ENCODE measurements around the gene PPP1R3G. TPM values are rescaled to one million over a fixed set of nuclear protein-coding genes. Genes with fewer than 3 reads are reported as not detected.

Gene PPP1R3G
- polyA plus RNA-seq, 4 donors: 1.4 to 2.9 (median 2.2) TPM

GRCh38 chr6:5091210-5092069 is 6.3 kb downstream of the PPP1R3G start:
- no peak for DNase-seq (ENCODE audit: low read depth in 4 of 4, low spot score in 3 of 4)

DNA sequence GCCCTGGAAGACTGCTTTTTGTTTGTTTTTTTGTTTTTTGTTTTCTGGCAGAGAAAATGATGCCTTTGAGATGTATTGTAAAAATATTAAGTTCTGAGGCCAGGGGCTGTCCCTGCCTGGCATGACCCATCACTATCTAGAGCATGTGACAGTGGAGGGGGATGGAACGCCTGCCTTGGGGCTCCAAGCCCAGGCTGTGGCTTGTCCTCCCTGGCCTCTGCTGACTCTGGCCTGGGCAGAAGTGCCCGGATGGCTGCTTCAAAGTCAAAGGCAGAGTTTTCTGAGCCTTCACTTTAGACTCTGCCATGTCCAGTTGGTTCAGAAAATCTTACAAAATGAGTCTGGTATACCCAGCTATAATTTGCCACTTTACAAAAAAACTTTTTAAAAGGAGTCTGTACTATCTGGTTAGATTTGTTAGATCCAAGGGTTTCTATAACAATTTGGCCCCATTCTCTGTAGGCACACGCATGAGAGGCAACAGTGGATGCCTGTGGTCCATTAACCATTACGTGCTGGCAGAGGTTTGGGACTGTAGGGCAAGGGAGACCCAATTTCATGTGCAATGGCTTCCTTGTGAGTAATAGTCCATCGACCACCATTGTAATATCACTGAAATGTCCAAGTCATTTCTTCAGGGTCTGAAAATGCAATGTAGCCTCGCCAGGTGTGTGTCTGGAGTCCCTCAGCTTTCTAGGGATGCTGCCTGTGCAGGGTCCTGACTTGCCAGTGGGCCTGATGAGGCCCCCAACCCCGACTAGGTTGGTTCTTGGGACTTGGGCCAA is 8.3 kb downstream of the PPP1R3G start:
- no peak for DNase-seq (ENCODE audit: low read depth in 4 of 4, low spot score in 3 of 4)

- no peak for DNase-seq (ENCODE audit: low read depth in 4 of 4, low spot score in 3 of 4)
Measured at GRCh38 chr6:5094327-5094726, 9.2 kb downstream of the PPP1R3G start.

DNA sequence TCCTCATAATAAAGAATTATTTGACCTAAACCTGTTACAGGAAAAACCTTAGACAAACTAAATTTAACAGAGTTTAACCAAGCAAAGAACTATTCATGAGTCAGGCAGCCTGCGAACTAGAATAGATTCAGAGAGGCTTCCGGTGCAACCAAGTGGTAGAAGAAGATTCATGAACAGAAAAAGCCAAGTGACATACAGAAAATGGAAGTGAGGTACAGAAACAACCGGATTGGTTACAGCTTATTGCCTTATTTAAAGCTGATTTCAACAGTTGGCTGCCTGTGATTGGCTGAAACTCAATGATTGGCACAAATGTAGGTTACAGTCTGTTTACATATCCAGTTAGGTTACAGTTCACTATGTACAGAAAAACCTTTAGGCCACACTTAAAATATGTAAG is 10.1 kb downstream of the PPP1R3G start:
- no peak for DNase-seq (ENCODE audit: low read depth in 4 of 4, low spot score in 3 of 4)

- no peak for DNase-seq (ENCODE audit: low read depth in 4 of 4, low spot score in 3 of 4)
Measured at GRCh38 chr6:5096482-5096881, 11.3 kb downstream of the PPP1R3G start.

- DNase-seq (ENCODE audit: low read depth in 4 of 4, low spot score in 3 of 4): no peak
Measured at GRCh38 chr6:5098501-5099270, 13.5 kb downstream of the PPP1R3G start.

- no peak for DNase-seq (ENCODE audit: low read depth in 4 of 4, low spot score in 3 of 4)
Measured at GRCh38 chr6:5099537-5099936, 14.4 kb downstream of the PPP1R3G start.

- DNase-seq (ENCODE audit: low read depth in 4 of 4, low spot score in 3 of 4): no peak
Measured at GRCh38 chr6:5100806-5101205, 15.7 kb downstream of the PPP1R3G start.

GRCh38 chr6:5102267-5102970 is 17.3 kb downstream of the PPP1R3G start:
- no peak for DNase-seq (ENCODE audit: low read depth in 4 of 4, low spot score in 3 of 4)

GRCh38 chr6:5103250-5103649 is 18.1 kb downstream of the PPP1R3G start:
- DNase-seq (ENCODE audit: low read depth in 4 of 4, low spot score in 3 of 4): no peak

DNA sequence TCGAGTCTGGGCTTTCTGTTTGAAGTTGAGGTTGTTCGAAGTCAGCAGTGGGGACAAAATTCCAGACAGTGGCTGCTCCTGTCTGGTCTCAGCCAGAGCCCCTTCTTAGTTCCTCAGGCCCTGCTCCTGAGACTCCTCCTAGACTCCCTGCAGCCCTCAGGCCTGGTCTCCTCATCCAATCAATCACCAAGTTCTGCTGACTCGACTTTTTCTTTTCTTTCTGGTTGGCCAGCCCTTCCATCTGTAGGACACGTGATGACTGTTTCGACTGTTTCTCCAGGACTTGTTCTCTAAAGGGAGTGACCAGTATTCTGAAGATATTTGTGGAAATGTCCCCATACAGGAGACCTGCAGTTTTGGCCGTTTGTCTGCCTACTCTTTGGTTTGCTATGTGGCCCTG is 19.5 kb downstream of the PPP1R3G start:
- no peak for DNase-seq (ENCODE audit: low read depth in 4 of 4, low spot score in 3 of 4)

DNA sequence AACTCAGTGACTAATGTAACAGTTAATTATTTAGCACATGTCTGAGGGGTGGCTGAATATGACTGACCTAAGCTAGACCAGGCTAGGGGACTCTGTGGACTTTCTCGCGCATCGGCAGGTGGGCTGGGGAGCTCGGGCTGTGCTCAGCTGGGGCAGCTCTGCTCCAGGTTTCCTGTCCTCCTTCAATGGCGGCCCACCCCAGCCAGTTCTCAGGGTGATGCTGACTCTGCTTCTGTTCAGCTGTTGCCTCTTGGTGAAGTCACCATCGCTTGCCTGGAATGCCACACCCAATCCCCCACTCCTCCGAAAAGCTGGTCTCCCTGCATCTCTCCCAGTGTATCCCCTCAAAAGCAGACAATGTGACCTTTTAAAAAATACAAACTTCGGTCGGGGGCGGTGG is 20.0 kb downstream of the PPP1R3G start:
- DNase-seq (ENCODE audit: low read depth in 4 of 4, low spot score in 3 of 4): no peak

- no peak for DNase-seq (ENCODE audit: low read depth in 4 of 4, low spot score in 3 of 4)
Measured at GRCh38 chr6:5107341-5107740, 22.2 kb downstream of the PPP1R3G start.

DNA sequence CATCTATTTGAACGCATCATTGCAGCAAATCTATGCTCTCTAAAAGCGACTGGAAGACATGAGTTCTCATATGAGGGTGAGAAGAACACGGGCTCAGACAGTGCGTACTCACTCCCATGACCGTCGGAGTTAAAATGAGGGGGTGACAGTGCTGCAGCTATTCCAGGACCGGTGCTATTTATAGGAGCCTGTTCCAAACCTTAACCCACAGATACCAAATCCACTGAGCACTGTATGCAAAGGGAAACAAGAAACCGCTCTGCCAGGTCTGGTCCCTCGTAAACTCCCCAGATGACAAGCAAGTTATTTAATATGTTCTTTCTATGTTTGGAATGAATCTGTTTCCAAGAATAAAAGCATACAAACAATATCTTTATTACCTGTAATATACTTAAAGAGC is 22.9 kb downstream of the PPP1R3G start:
- no peak for DNase-seq (ENCODE audit: low read depth in 4 of 4, low spot score in 3 of 4)

- no peak for DNase-seq (ENCODE audit: low read depth in 4 of 4, low spot score in 3 of 4)
Measured at GRCh38 chr6:5108536-5109150, 23.5 kb downstream of the PPP1R3G start.

DNA sequence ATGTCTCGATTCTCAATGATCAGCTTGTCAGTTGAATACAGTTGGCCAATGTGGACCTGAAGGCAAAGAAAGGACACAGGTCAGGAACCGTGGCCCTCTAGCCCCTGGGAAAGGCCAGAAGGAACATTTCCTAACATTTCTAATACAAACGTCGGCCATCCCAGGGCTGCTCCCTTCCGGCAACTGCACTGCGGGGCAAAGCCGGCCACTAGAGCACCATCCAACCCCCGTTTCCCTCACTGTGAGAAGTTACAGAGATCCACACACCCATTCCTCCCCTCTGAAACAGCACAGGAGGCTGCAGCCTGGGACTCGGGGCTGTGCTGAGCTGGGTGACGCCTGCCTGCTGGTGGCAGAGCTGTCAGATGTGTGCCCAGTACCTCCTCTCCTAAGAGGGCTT is 24.3 kb downstream of the PPP1R3G start:
- no peak for DNase-seq (ENCODE audit: low read depth in 4 of 4, low spot score in 3 of 4)

DNA sequence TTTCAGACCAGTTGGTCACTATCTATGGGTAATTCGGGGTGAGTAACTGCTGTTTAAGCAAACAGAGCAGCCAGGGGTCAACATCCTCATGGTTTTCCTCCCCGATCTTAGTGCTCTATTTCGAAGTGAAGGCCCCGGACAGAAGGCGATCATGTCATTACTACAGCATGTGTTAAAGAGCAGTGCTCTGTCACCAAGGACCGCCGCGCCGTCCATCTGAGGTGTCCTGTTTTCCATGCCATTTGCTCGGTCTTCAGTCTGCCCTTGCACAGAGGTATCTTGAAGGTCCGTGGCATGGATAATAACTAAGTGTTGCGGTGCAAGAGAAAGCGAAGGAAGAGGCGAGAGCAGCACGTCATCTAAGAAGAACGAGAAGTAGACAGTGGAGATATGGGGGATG is 25.1 kb downstream of the PPP1R3G start:
- no peak for DNase-seq (ENCODE audit: low read depth in 4 of 4, low spot score in 3 of 4)

GRCh38 chr6:5111626-5112025 is 26.5 kb downstream of the PPP1R3G start:
- DNase-seq (ENCODE audit: low read depth in 4 of 4, low spot score in 3 of 4): no peak

GRCh38 chr6:5112066-5112799 is 27.1 kb downstream of the PPP1R3G start:
- DNase-seq (ENCODE audit: low read depth in 4 of 4, low spot score in 3 of 4): no peak
